ENCODE measurements around the gene MRPL33. TPM values are rescaled to one million over a fixed set of nuclear protein-coding genes. Genes with fewer than 3 reads are reported as not detected.

MRPL33 gene
- polyA plus RNA-seq, 1 donor from 2014 or later = 406 TPM

- Histone ChIP-seq H3K4me3 (ENCODE audit: low read length) (no peak overlapping the region), H3K9ac (ENCODE audit: low read length) (no peak overlapping the region), H3F3A (ENCODE audit: insufficient read depth, low read length, poor library complexity, severe bottlenecking) (no peaks in the 10 kb centered on the region), H3K79me2 (replicated peaks; ENCODE audit: insufficient read depth, low read length) (no peaks in the 10 kb centered on the region), H2AFZ (ENCODE audit: low read depth, low read length) (no peak overlapping the region), H3K27me3 (ENCODE audit: insufficient read depth, low read depth, low read length) (no peaks in the 10 kb centered on the region), H3K9me3 (ENCODE audit: low read length) (peaks cover 6% of the 10 kb centered on the region), H4K20me1 (ENCODE audit: insufficient read depth) (no peaks in the 10 kb centered on the region), H3K4me2 (ENCODE audit: low read length) (no peak overlapping the region), H3K36me3 (ENCODE audit: insufficient read depth, low read length) (no peaks in the 10 kb centered on the region), H3K9me2 (ENCODE audit: insufficient read depth, low read length) (no peaks in the 10 kb centered on the region), H3K27ac (ENCODE audit: low read length) (no peak overlapping the region)
- TF ChIP-seq RAD21 (conservative IDR thresholded peaks at IDR 0.05) = no peak
- TF ChIP-seq REST (IDR thresholded peaks at IDR 0.05; ENCODE audit: borderline replicate concordance) = no peak
- no peak for TF ChIP-seq EP300 (conservative IDR thresholded peaks at IDR 0.05; ENCODE audit: poor library complexity, severe bottlenecking)
- no peak for TF ChIP-seq MXI1 (conservative IDR thresholded peaks at IDR 0.05; ENCODE audit: poor library complexity, severe bottlenecking)
- TF ChIP-seq CTCF (IDR thresholded peaks at IDR 0.05; ENCODE audit: poor library complexity, severe bottlenecking) = no peak
- TF ChIP-seq EZH2 (IDR thresholded peaks at IDR 0.05; ENCODE audit: borderline replicate concordance, insufficient read depth, low read length, poor library complexity, severe bottlenecking) = no peak
- TF ChIP-seq SMC3 (conservative IDR thresholded peaks at IDR 0.05; ENCODE audit: poor library complexity) = no peak
- no peak for TF ChIP-seq POLR2AphosphoS5 (IDR thresholded peaks at IDR 0.05)
Measured at GRCh38 chr2:27823135-27823534, 51.6 kb downstream of the MRPL33 start.

GRCh38 chr2:27823569-27823968 is 52.0 kb downstream of the MRPL33 start:
- Histone ChIP-seq H3K27me3 (ENCODE audit: insufficient read depth, low read depth, low read length) (no peaks in the 10 kb centered on the region), H3K9me3 (ENCODE audit: low read length) (peaks cover 6% of the 10 kb centered on the region), H3K9me2 (ENCODE audit: insufficient read depth, low read length) (no peaks in the 10 kb centered on the region), H4K20me1 (ENCODE audit: insufficient read depth) (no peaks in the 10 kb centered on the region), H3K4me3 (ENCODE audit: low read length) (no peak overlapping the region), H3K9ac (ENCODE audit: low read length) (no peak overlapping the region), H3K79me2 (replicated peaks; ENCODE audit: insufficient read depth, low read length) (no peaks in the 10 kb centered on the region), H3F3A (ENCODE audit: insufficient read depth, low read length, poor library complexity, severe bottlenecking) (no peaks in the 10 kb centered on the region), H3K36me3 (ENCODE audit: insufficient read depth, low read length) (no peaks in the 10 kb centered on the region), H3K4me2 (ENCODE audit: low read length) (no peak overlapping the region), H3K27ac (ENCODE audit: low read length) (no peak overlapping the region), H2AFZ (ENCODE audit: low read depth, low read length) (no peak overlapping the region)
- TF ChIP-seq MXI1 (conservative IDR thresholded peaks at IDR 0.05; ENCODE audit: poor library complexity, severe bottlenecking) (no peak), RAD21 (conservative IDR thresholded peaks at IDR 0.05) (no peak), EP300 (conservative IDR thresholded peaks at IDR 0.05; ENCODE audit: poor library complexity, severe bottlenecking) (no peak), TAF1 (IDR thresholded peaks at IDR 0.05; ENCODE audit: low read depth) (no peak), REST (IDR thresholded peaks at IDR 0.05; ENCODE audit: borderline replicate concordance) (no peak), CTCF (IDR thresholded peaks at IDR 0.05; ENCODE audit: poor library complexity, severe bottlenecking) (no peak), POLR2AphosphoS5 (IDR thresholded peaks at IDR 0.05) (no peak), EZH2 (IDR thresholded peaks at IDR 0.05; ENCODE audit: borderline replicate concordance, insufficient read depth, low read length, poor library complexity, severe bottlenecking) (no peak), SMC3 (conservative IDR thresholded peaks at IDR 0.05; ENCODE audit: poor library complexity) (no peak)

Measured in neural cell (in vitro differentiated cells).